Esophagus squamous epithelium (tissue), 4 donors: Measurements from ENCODE around the gene KRT80.

Experiments used
- POLR2A ChIP-seq, 4 donors: fragments of 450-650 bp; IDR thresholded peaks; one replicate each; pipeline ENCODE4 v1.6.1; 2017; ENCODE audit warnings: antibody characterized with exemption in 4 of 4, mild to moderate bottlenecking in 4 of 4, moderate library complexity in 3 of 4
- TF ChIP-seq, protein P1 (sequence below), 6 experiments: fragments of 450-650 bp in 4 of 6; fragments of 200-600 bp in 2 of 6; sonication (generic) in 2 of 6; IDR thresholded peaks; one replicate each; pipeline ENCODE4 v1.5.1; 2016 to 2019; ENCODE audit warnings: antibody characterized with exemption in 6 of 6, mild to moderate bottlenecking in 4 of 6, moderate library complexity in 4 of 6

- TF ChIP-seq, protein P1, sequence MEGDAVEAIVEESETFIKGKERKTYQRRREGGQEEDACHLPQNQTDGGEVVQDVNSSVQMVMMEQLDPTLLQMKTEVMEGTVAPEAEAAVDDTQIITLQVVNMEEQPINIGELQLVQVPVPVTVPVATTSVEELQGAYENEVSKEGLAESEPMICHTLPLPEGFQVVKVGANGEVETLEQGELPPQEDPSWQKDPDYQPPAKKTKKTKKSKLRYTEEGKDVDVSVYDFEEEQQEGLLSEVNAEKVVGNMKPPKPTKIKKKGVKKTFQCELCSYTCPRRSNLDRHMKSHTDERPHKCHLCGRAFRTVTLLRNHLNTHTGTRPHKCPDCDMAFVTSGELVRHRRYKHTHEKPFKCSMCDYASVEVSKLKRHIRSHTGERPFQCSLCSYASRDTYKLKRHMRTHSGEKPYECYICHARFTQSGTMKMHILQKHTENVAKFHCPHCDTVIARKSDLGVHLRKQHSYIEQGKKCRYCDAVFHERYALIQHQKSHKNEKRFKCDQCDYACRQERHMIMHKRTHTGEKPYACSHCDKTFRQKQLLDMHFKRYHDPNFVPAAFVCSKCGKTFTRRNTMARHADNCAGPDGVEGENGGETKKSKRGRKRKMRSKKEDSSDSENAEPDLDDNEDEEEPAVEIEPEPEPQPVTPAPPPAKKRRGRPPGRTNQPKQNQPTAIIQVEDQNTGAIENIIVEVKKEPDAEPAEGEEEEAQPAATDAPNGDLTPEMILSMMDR (IDR thresholded peaks at IDR 0.05) = no peak
- TF ChIP-seq POLR2A (IDR thresholded peaks at IDR 0.05) = no peak
Measured at GRCh38 chr12:52203079-52203921, 11.5 kb upstream of the KRT80 start.
